ENCODE data around the gene AUTS2. TPM values are rescaled to one million over a fixed set of nuclear protein-coding genes. Genes with fewer than 3 reads are reported as not detected.

AUTS2 gene
- total and polyA plus RNA-seq, 9 of the 15 experiments (the other 6 are each of a cell fraction or from before 2014, with no cell fraction given), result 0.58 TPM; not detected in 8

GRCh38 chr7:70778585-70778984 is 1180.3 kb downstream of the AUTS2 start:
- WGBS (ENCODE audit: insufficient coverage, low coverage, missing lambda C conversion rate), result 0% methylated on average over 3 of the region's 3 CpGs
- in situ Hi-C loops (cut with MboI) (no loop called here), intact Hi-C loops (cut with micrococcal nuclease) (no loop called here)
- no peaks in the 10 kb centered on the region for H3K79me2 ChIP-seq (ENCODE audit: control insufficient read depth, insufficient read depth, low read length)
- no peaks in the 10 kb centered on the region for H3K9me3 ChIP-seq (replicated peaks; ENCODE audit: control insufficient read depth, insufficient read depth, low read depth, low read length)
- no peaks in the 10 kb centered on the region for H3K4me1 ChIP-seq (replicated peaks in 1 of 2; ENCODE audit: control insufficient read depth in 2 of 2, insufficient read depth in 2 of 2, low read length in 2 of 2)
- no peak overlapping the region for H2AFZ ChIP-seq (ENCODE audit: low read depth, low read length)
- H3K4me2 ChIP-seq (ENCODE audit: insufficient read depth, low read length), result no peak overlapping the region
- no peak overlapping the region for H3K27ac ChIP-seq (ENCODE audit: extremely low read depth, low read depth, low read length)
- H3K9me1 ChIP-seq (ENCODE audit: control insufficient read depth, insufficient read depth, low read length), result no peaks in the 10 kb centered on the region
- BruUV-seq (replicated peaks), result no TSS peak
- H4K20me1 ChIP-seq (replicated peaks; ENCODE audit: control insufficient read depth, insufficient read depth, low read length), result no peaks in the 10 kb centered on the region
- H3K4me3 ChIP-seq, result no peak overlapping the region
- CTCF ChIA-PET (ENCODE audit: low intra/inter-chr PET ratio), result no interaction called here
- no peak for DNase-seq (ENCODE audit: extremely low read depth in 1 of 4, low spot score in 3 of 4)
- no peak for ATAC-seq
- POLR2A ChIA-PET, result no interaction called here
- TF ChIP-seq RFX7 (CRISPR knock-in tag; IDR thresholded peaks at IDR 0.05) (no peak), RUNX1 (IDR thresholded peaks at IDR 0.05; ENCODE audit: low read depth) (no peak), ZNF76 (CRISPR knock-in tag; IDR thresholded peaks at IDR 0.05; ENCODE audit: borderline replicate concordance) (no peak)
- H3K9ac ChIP-seq (ENCODE audit: insufficient read depth in 1 of 2, low read depth in 2 of 2, low read length in 2 of 2), result no peak overlapping the region
- FAIRE-seq, result no peak
- peaks cover 11 to 22% of the 10 kb centered on the region in 2 experiments; a peak in 3 of 5 replicates for H3K27me3 ChIP-seq (ENCODE audit: control insufficient read depth in 2 of 2, insufficient read depth in 2 of 2, low read length in 2 of 2)
- no peaks in the 10 kb centered on the region for H3K36me3 ChIP-seq (ENCODE audit: control insufficient read depth, insufficient read depth, low read length)

- H3K4me2 ChIP-seq (ENCODE audit: insufficient read depth, low read length), result no peak overlapping the region
- H3K9me3 ChIP-seq (replicated peaks; ENCODE audit: control insufficient read depth, insufficient read depth, low read depth, low read length), result no peaks in the 10 kb centered on the region
- H3K36me3 ChIP-seq (ENCODE audit: control insufficient read depth, insufficient read depth, low read length), result no peaks in the 10 kb centered on the region
- H2AFZ ChIP-seq (ENCODE audit: low read depth, low read length), result no peak overlapping the region
- no peak overlapping the region for H3K4me3 ChIP-seq
- CTCF ChIA-PET (ENCODE audit: low intra/inter-chr PET ratio), result no interaction called here
- DNase-seq (ENCODE audit: extremely low read depth in 1 of 4, low spot score in 3 of 4), result no peak
- H3K9ac ChIP-seq (ENCODE audit: insufficient read depth in 1 of 2, low read depth in 2 of 2, low read length in 2 of 2), result no peak overlapping the region
- TF ChIP-seq KDM5B (IDR thresholded peaks at IDR 0.05; ENCODE audit: insufficient replicate concordance, low read depth, low read length), result no peak
- no peak for TF ChIP-seq E2F1 (CRISPR knock-in tag; IDR thresholded peaks at IDR 0.05)
- H3K79me2 ChIP-seq (ENCODE audit: control insufficient read depth, insufficient read depth, low read length), result no peaks in the 10 kb centered on the region
- intact Hi-C loops (cut with micrococcal nuclease) (no loop called here), in situ Hi-C loops (cut with MboI) (no loop called here)
- POLR2A ChIA-PET, result no interaction called here
- H3K27me3 ChIP-seq (ENCODE audit: control insufficient read depth in 2 of 2, insufficient read depth in 2 of 2, low read length in 2 of 2), result peaks cover 12 to 17% of the 10 kb centered on the region in 2 experiments; a peak in 3 of 5 replicates
- no peak for ATAC-seq
- H3K4me1 ChIP-seq (replicated peaks in 1 of 2; ENCODE audit: control insufficient read depth in 2 of 2, insufficient read depth in 2 of 2, low read length in 2 of 2), result no peaks in the 10 kb centered on the region
- H3K9me1 ChIP-seq (ENCODE audit: control insufficient read depth, insufficient read depth, low read length), result no peaks in the 10 kb centered on the region
- no peak overlapping the region for H3K27ac ChIP-seq (ENCODE audit: extremely low read depth, low read depth, low read length)
- H4K20me1 ChIP-seq (replicated peaks; ENCODE audit: control insufficient read depth, insufficient read depth, low read length), result no peaks in the 10 kb centered on the region
- FAIRE-seq, result no peak
- BruUV-seq (replicated peaks), result no TSS peak
- 2% methylated on average over 7 of the region's 7 CpGs for WGBS (ENCODE audit: insufficient coverage, low coverage, missing lambda C conversion rate)
Observed at GRCh38 chr7:70779321-70779720, 1181.0 kb downstream of the AUTS2 start.
